ENCODE measurements around the gene RENBP. TPM values are rescaled to one million over a fixed set of nuclear protein-coding genes. Genes with fewer than 3 reads are reported as not detected.

RENBP gene
- total and polyA plus RNA-seq, 9 of the 15 experiments (the other 6 are each of a cell fraction or from before 2014, with no cell fraction given), result 0.07 to 14.8 (median 10.6) TPM; not detected in 1

DNA sequence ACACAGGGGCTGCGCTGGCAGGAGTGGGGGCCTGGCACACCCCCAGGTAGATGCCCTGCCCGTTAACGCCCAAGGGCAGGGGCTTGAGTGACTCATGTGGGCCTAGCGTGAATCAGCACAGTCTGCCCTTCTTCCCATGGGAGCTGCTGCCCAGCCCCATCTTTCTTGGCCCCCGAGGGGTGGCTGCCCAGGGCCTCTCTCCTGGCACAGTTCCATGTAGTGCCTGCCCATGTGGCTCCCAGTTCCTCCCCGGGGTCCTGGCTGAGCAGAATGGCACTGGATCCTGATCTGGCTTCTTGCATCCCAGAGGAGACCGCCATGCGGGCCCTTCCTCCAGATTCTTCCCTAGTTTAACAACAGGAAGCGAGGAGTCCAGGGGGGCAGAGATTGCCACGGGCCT is 42.1 kb downstream of the RENBP start:
- intact Hi-C loops (cut with micrococcal nuclease), result no loop called here
- H4K20me1 ChIP-seq (replicated peaks; ENCODE audit: control insufficient read depth, insufficient read depth, low read length), result no peaks in the 10 kb centered on the region
- BruUV-seq (replicated peaks), result no TSS peak
- DNase-seq (ENCODE audit: extremely low read depth in 1 of 4, low spot score in 3 of 4) (no peak), FAIRE-seq (no peak), ATAC-seq (no peak)
- H3K36me3 ChIP-seq (ENCODE audit: control insufficient read depth, insufficient read depth, low read length), result no peaks in the 10 kb centered on the region
- H3K4me3 ChIP-seq, result no peak overlapping the region
- POLR2A ChIA-PET, result no interaction called here
- no peak overlapping the region for H3K4me2 ChIP-seq (ENCODE audit: insufficient read depth, low read length)
- no peaks in the 10 kb centered on the region for H3K9me3 ChIP-seq (replicated peaks; ENCODE audit: control insufficient read depth, insufficient read depth, low read depth, low read length)
- CTCF ChIA-PET (ENCODE audit: low intra/inter-chr PET ratio), result no interaction called here
- no peak overlapping the region for H3K9ac ChIP-seq (ENCODE audit: insufficient read depth in 1 of 2, low read depth in 2 of 2, low read length in 2 of 2)
- H3K27me3 ChIP-seq (ENCODE audit: control insufficient read depth in 2 of 2, insufficient read depth in 2 of 2, low read length in 2 of 2), result no peaks in the 10 kb centered on the region; a peak in 1 of 5 replicates
- in situ Hi-C loops (cut with MboI), result no loop called here
- no peak overlapping the region for H2AFZ ChIP-seq (ENCODE audit: low read depth, low read length)
- 42% methylated on average over 7 of the region's 10 CpGs for WGBS (ENCODE audit: insufficient coverage, low coverage, missing lambda C conversion rate)
- H3K27ac ChIP-seq (ENCODE audit: extremely low read depth, low read depth, low read length), result no peak overlapping the region
- H3K79me2 ChIP-seq (ENCODE audit: control insufficient read depth, insufficient read depth, low read length), result no peaks in the 10 kb centered on the region
- H3K4me1 ChIP-seq (replicated peaks in 1 of 2; ENCODE audit: control insufficient read depth in 2 of 2, insufficient read depth in 2 of 2, low read length in 2 of 2), result peaks cover 24 to 61% of the 10 kb centered on the region in 2 experiments
- TF ChIP-seq POLR2G (IDR thresholded peaks at IDR 0.05; ENCODE audit: low read depth, low read length), result peak; percentile 36; the same call in 1 of the 2 replicates
- no peak for TF ChIP-seq HDAC8 (tag; IDR thresholded peaks at IDR 0.05)
- H3K9me1 ChIP-seq (ENCODE audit: control insufficient read depth, insufficient read depth, low read length), result no peaks in the 10 kb centered on the region

DNA sequence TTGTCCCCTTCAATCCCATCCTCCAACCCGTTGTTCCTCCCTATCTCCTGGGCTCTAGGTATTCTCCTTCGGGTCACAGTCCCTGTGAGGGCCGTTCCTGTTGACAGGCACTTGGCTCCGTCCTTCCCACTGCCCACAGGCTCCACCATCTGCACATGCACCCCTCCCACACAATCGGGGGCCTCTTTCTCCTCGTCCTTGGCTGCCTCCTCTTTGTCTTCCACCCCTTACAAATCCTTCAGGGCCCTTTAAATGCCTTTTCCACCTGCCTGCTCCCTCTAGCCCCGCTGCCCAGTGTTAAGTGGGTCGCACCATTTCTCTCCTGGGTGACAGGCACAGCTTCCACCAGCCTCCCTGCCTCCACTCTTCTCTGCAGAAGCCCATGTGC is 42.7 kb downstream of the RENBP start:
- H3K4me3 ChIP-seq, result no peak overlapping the region
- H3K9ac ChIP-seq (ENCODE audit: insufficient read depth in 1 of 2, low read depth in 2 of 2, low read length in 2 of 2), result no peak overlapping the region
- BruUV-seq (replicated peaks), result no TSS peak
- no peaks in the 10 kb centered on the region for H4K20me1 ChIP-seq (replicated peaks; ENCODE audit: control insufficient read depth, insufficient read depth, low read length)
- no peak overlapping the region for H2AFZ ChIP-seq (ENCODE audit: low read depth, low read length)
- H3K36me3 ChIP-seq (ENCODE audit: control insufficient read depth, insufficient read depth, low read length), result no peaks in the 10 kb centered on the region
- ChIA-PET CTCF (ENCODE audit: low intra/inter-chr PET ratio) (no interaction called here), POLR2A (no interaction called here)
- 11% methylated on average over 5 of the region's 8 CpGs for WGBS (ENCODE audit: insufficient coverage, low coverage, missing lambda C conversion rate)
- no peak for FAIRE-seq
- DNase-seq (ENCODE audit: extremely low read depth in 1 of 4, low spot score in 3 of 4), result no peak
- H3K27ac ChIP-seq (ENCODE audit: extremely low read depth, low read depth, low read length), result no peak overlapping the region
- H3K9me3 ChIP-seq (replicated peaks; ENCODE audit: control insufficient read depth, insufficient read depth, low read depth, low read length), result no peaks in the 10 kb centered on the region
- ATAC-seq, result no peak
- intact Hi-C loops (cut with micrococcal nuclease) (no loop called here), in situ Hi-C loops (cut with MboI) (no loop called here)
- peaks cover 24 to 61% of the 10 kb centered on the region in 2 experiments for H3K4me1 ChIP-seq (replicated peaks in 1 of 2; ENCODE audit: control insufficient read depth in 2 of 2, insufficient read depth in 2 of 2, low read length in 2 of 2)
- no peak overlapping the region for H3K4me2 ChIP-seq (ENCODE audit: insufficient read depth, low read length)
- peaks cover 0 to under 1% of the 10 kb centered on the region in 2 experiments; a peak in 1 of 5 replicates for H3K27me3 ChIP-seq (ENCODE audit: control insufficient read depth in 2 of 2, insufficient read depth in 2 of 2, low read length in 2 of 2)
- H3K9me1 ChIP-seq (ENCODE audit: control insufficient read depth, insufficient read depth, low read length), result no peaks in the 10 kb centered on the region
- H3K79me2 ChIP-seq (ENCODE audit: control insufficient read depth, insufficient read depth, low read length), result no peaks in the 10 kb centered on the region
- TF ChIP-seq, protein P1, sequence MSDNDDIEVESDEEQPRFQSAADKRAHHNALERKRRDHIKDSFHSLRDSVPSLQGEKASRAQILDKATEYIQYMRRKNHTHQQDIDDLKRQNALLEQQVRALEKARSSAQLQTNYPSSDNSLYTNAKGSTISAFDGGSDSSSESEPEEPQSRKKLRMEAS (CRISPR knock-in tag; IDR thresholded peaks at IDR 0.05), result no peak
- no peak for TF ChIP-seq ZNF586 (CRISPR knock-in tag; conservative IDR thresholded peaks at IDR 0.05)
- TF ChIP-seq NCOR1 (IDR thresholded peaks at IDR 0.05), result no peak
- no peak for TF ChIP-seq SREBF2 (CRISPR knock-in tag; IDR thresholded peaks at IDR 0.05)
- TF ChIP-seq SRSF1 (IDR thresholded peaks at IDR 0.05; ENCODE audit: low read depth, low read length), result no peak
- no peak for TF ChIP-seq ZNF444 (CRISPR knock-in tag; IDR thresholded peaks at IDR 0.05)
- no peak for TF ChIP-seq ZBTB8A (IDR thresholded peaks at IDR 0.05; ENCODE audit: partially characterized antibody)
- TF ChIP-seq ZNF143 (CRISPR knock-in tag; IDR thresholded peaks at IDR 0.05), result no peak
- TF ChIP-seq ZNF174 (CRISPR knock-in tag; IDR thresholded peaks at IDR 0.05), result no peak
- TF ChIP-seq, protein P2, sequence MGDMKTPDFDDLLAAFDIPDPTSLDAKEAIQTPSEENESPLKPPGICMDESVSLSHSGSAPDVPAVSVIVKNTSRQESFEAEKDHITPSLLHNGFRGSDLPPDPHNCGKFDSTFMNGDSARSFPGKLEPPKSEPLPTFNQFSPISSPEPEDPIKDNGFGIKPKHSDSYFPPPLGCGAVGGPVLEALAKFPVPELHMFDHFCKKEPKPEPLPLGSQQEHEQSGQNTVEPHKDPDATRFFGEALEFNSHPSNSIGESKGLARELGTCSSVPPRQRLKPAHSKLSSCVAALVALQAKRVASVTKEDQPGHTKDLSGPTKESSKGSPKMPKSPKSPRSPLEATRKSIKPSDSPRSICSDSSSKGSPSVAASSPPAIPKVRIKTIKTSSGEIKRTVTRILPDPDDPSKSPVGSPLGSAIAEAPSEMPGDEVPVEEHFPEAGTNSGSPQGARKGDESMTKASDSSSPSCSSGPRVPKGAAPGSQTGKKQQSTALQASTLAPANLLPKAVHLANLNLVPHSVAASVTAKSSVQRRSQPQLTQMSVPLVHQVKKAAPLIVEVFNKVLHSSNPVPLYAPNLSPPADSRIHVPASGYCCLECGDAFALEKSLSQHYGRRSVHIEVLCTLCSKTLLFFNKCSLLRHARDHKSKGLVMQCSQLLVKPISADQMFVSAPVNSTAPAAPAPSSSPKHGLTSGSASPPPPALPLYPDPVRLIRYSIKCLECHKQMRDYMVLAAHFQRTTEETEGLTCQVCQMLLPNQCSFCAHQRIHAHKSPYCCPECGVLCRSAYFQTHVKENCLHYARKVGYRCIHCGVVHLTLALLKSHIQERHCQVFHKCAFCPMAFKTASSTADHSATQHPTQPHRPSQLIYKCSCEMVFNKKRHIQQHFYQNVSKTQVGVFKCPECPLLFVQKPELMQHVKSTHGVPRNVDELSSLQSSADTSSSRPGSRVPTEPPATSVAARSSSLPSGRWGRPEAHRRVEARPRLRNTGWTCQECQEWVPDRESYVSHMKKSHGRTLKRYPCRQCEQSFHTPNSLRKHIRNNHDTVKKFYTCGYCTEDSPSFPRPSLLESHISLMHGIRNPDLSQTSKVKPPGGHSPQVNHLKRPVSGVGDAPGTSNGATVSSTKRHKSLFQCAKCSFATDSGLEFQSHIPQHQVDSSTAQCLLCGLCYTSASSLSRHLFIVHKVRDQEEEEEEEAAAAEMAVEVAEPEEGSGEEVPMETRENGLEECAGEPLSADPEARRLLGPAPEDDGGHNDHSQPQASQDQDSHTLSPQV (IDR thresholded peaks at IDR 0.05), result no peak
